Activated naive CD4-positive, alpha-beta T cell treated with anti-CD3 and anti-CD28 coated beads for 36 hours (primary cell): Measurements from ENCODE around the gene PRKCE. TPM values are rescaled to one million over a fixed set of nuclear protein-coding genes. Genes with fewer than 3 reads are reported as not detected.

Experiments
- CTCF ChIA-PET: fragments of 350-600 bp; sonication (Branson Sonifier 250); formaldehyde crosslinking; loops from one replicate; lab custom pipeline; 2021; ENCODE audit warnings: antibody characterized with exemption; lab: Charles Lee
- DNase-seq: peaks from one replicate; pipeline ENCODE4 v3.0.0-alpha.2; 2020
- H3K27ac Mint-ChIP-seq: one replicate; pipeline ENCODE4 v1.8.0; 2021; ENCODE audit warnings: mild to moderate bottlenecking, mixed read lengths
- H3K27me3 Mint-ChIP-seq: one replicate; pipeline ENCODE4 v1.8.0; 2021; ENCODE audit warnings: low read depth, mixed read lengths
- H3K36me3 Mint-ChIP-seq: one replicate; pipeline ENCODE4 v1.8.0; 2021; ENCODE audit warnings: low read depth, mixed read lengths
- H3K4me1 Mint-ChIP-seq: one replicate; pipeline ENCODE4 v1.8.0; 2021; ENCODE audit warnings: low read depth, mixed read lengths
- H3K4me3 Mint-ChIP-seq: one replicate; pipeline ENCODE4 v1.8.0; 2021; ENCODE audit warnings: mild to moderate bottlenecking, moderate library complexity, mixed read lengths
- H3K9me3 Mint-ChIP-seq: one replicate; pipeline ENCODE4 v1.8.0; 2021; ENCODE audit warnings: mixed read lengths
- intact Hi-C: fragments of 100-400 bp; cut with micrococcal nuclease; formaldehyde crosslinking; loops from one replicate; pipeline ENCODE4 v1.15.1; 2023
- total RNA-seq, 2 experiments: library from RNA; stranded (reverse); gene quantifications; one replicate each; pipeline ENCODE4 v1.2.3, GENCODE V29; 2021

Gene PRKCE
- 10 to 100 TPM in 1 of 2 experiments, 1 to 10 TPM in 1; 9.4 to 10.6 TPM for total RNA-seq

GRCh38 chr2:45651415-45652089 is at the start of gene PRKCE:
Gene PRKCE (plus strand): TSS chr2:45651675.
- Mint-ChIP-seq H3K4me1 (peaks cover 22% of the 10 kb centered on the region), H3K27me3 (peaks cover 3% of the 10 kb centered on the region), H3K9me3 (no peaks in the 10 kb centered on the region), H3K27ac (peak within 1 kb of the TSS; percentile 91), H3K4me3 (peak within 1 kb of the TSS; percentile 95), H3K36me3 (peaks cover 1% of the 10 kb centered on the region)
- CTCF ChIA-PET: interaction anchor here (1.3 kb wide), 1 partner anchor 127 kb away, joined by 7 read pairs; no protein-coding TSS in a partner anchor
- intact Hi-C loops: loop anchor here (1.0 to 2.0 kb wide), 3 partner anchors 41 to 207 kb away; no protein-coding TSS in a partner anchor
- peak; percentile 65 for DNase-seq

- CTCF ChIA-PET: no interaction called here
Observed at GRCh38 chr2:45602624-45603023, 48.9 kb upstream of the PRKCE start.

GRCh38 chr2:45605116-45605515 is 46.4 kb upstream of the PRKCE start:
- H3K36me3 Mint-ChIP-seq: peaks cover 35% of the 10 kb centered on the region
- intact Hi-C loops: no loop called here
- CTCF ChIA-PET: interaction anchor here (0.6 to 1.4 kb wide), 2 partner anchors 20 to 252 kb away, joined by 3 to 4 read pairs; no protein-coding TSS in a partner anchor
- no peaks in the 10 kb centered on the region for H3K27me3 Mint-ChIP-seq
- H3K4me3 Mint-ChIP-seq: no peak overlapping the region
- H3K27ac Mint-ChIP-seq: no peak overlapping the region
- no peaks in the 10 kb centered on the region for H3K9me3 Mint-ChIP-seq
- DNase-seq: no peak
- peaks cover 21% of the 10 kb centered on the region for H3K4me1 Mint-ChIP-seq

More at GRCh38 chr2:45602624-45603023, 48.9 kb upstream of the PRKCE start:
- intact Hi-C loops: no loop called here
- peaks cover 49% of the 10 kb centered on the region for H3K36me3 Mint-ChIP-seq
- H3K27ac Mint-ChIP-seq: no peak overlapping the region
- H3K27me3 Mint-ChIP-seq: no peaks in the 10 kb centered on the region
- no peaks in the 10 kb centered on the region for H3K9me3 Mint-ChIP-seq
- DNase-seq: no peak
- no peak overlapping the region for H3K4me3 Mint-ChIP-seq
- peaks cover 5% of the 10 kb centered on the region for H3K4me1 Mint-ChIP-seq

GRCh38 chr2:45606796-45607195 is 44.7 kb upstream of the PRKCE start:
- no peak overlapping the region for H3K27ac Mint-ChIP-seq
- peaks cover 23% of the 10 kb centered on the region for H3K4me1 Mint-ChIP-seq
- H3K4me3 Mint-ChIP-seq: no peak overlapping the region
- no peaks in the 10 kb centered on the region for H3K27me3 Mint-ChIP-seq
- DNase-seq: no peak
- peaks cover 21% of the 10 kb centered on the region for H3K36me3 Mint-ChIP-seq
- CTCF ChIA-PET: interaction anchor here (0.6 to 1.9 kb wide), 4 partner anchors 11 to 36 kb away, joined by 3 to 5 read pairs (median 3); no protein-coding TSS in a partner anchor
- intact Hi-C loops: no loop called here
- H3K9me3 Mint-ChIP-seq: no peaks in the 10 kb centered on the region

GRCh38 chr2:45607701-45608100 is 43.8 kb upstream of the PRKCE start:
- H3K4me3 Mint-ChIP-seq: no peak overlapping the region
- H3K27ac Mint-ChIP-seq: no peak overlapping the region
- CTCF ChIA-PET: interaction anchor here (0.6 to 1.9 kb wide), 3 partner anchors 10 to 57 kb away, joined by 3 to 5 read pairs (median 3); no protein-coding TSS in a partner anchor
- no peak for DNase-seq
- no peaks in the 10 kb centered on the region for H3K27me3 Mint-ChIP-seq
- H3K4me1 Mint-ChIP-seq: peaks cover 23% of the 10 kb centered on the region
- intact Hi-C loops: no loop called here
- H3K9me3 Mint-ChIP-seq: no peaks in the 10 kb centered on the region
- H3K36me3 Mint-ChIP-seq: peaks cover 17% of the 10 kb centered on the region

GRCh38 chr2:45610281-45611019 is 41.0 kb upstream of the PRKCE start:
- peak; percentile 56 for DNase-seq
- Mint-ChIP-seq H3K27ac (peak overlapping the region; percentile 98), H3K9me3 (no peaks in the 10 kb centered on the region), H3K36me3 (no peaks in the 10 kb centered on the region), H3K4me1 (peaks cover 19% of the 10 kb centered on the region), H3K4me3 (peak overlapping the region; percentile 98), H3K27me3 (no peaks in the 10 kb centered on the region)
- intact Hi-C loops: loop anchor here (1.0 to 10.0 kb wide), 7 partner anchors 25 to 1443 kb away; partner anchors contain the start of genes PPM1B and PRKCE
- CTCF ChIA-PET: interaction anchor here (0.9 to 2.5 kb wide), 5 partner anchors 25 to 115 kb away, joined by 3 to 7 read pairs (median 4); no protein-coding TSS in a partner anchor

- Mint-ChIP-seq H3K4me3 (peak within 1 kb of the TSS; percentile 98), H3K36me3 (no peaks in the 10 kb centered on the region), H3K27me3 (no peaks in the 10 kb centered on the region), H3K27ac (peak within 1 kb of the TSS; percentile 98), H3K4me1 (peaks cover 19% of the 10 kb centered on the region), H3K9me3 (no peaks in the 10 kb centered on the region)
- CTCF ChIA-PET: interaction anchor here (0.9 to 2.5 kb wide), 5 partner anchors 26 to 116 kb away, joined by 3 to 7 read pairs (median 4); no protein-coding TSS in a partner anchor
- intact Hi-C loops: loop anchor here (5.0 to 10.0 kb wide), 2 partner anchors 446 to 1444 kb away; partner anchors contain the start of gene PPM1B
- peak; percentile 96 for DNase-seq
Observed at GRCh38 chr2:45611020-45611859, 40.2 kb upstream of the PRKCE start, which contains the start of gene SRBD1. Gene SRBD1 (minus strand): TSS chr2:45611267. CDS start chr2:45605441, 5,826 bp downstream.

- Mint-ChIP-seq H3K27me3 (no peaks in the 10 kb centered on the region), H3K36me3 (no peaks in the 10 kb centered on the region), H3K4me1 (peaks cover 19% of the 10 kb centered on the region), H3K27ac (no peak overlapping the region), H3K4me3 (no peak overlapping the region), H3K9me3 (no peaks in the 10 kb centered on the region)
- no peak for DNase-seq
- CTCF ChIA-PET: interaction anchor here (0.5 kb wide), 1 partner anchor 26 kb away, joined by 4 read pairs; no protein-coding TSS in a partner anchor
- intact Hi-C loops: loop anchor here (5.0 to 10.0 kb wide), 2 partner anchors 447 to 1445 kb away; partner anchors contain the start of gene PPM1B
Observed at GRCh38 chr2:45612285-45612684, 39.2 kb upstream of the PRKCE start.

GRCh38 chr2:45612731-45613130 is 38.7 kb upstream of the PRKCE start:
- Mint-ChIP-seq H3K27me3 (no peaks in the 10 kb centered on the region), H3K9me3 (no peaks in the 10 kb centered on the region), H3K36me3 (no peaks in the 10 kb centered on the region), H3K4me3 (no peak overlapping the region), H3K27ac (no peak overlapping the region), H3K4me1 (peaks cover 17% of the 10 kb centered on the region)
- DNase-seq: no peak
- CTCF ChIA-PET: interaction anchor here (0.5 kb wide), 1 partner anchor 26 kb away, joined by 4 read pairs; no protein-coding TSS in a partner anchor
- intact Hi-C loops: loop anchor here (5.0 to 10.0 kb wide), 2 partner anchors 448 to 1445 kb away; partner anchors contain the start of gene PPM1B

GRCh38 chr2:45614330-45614729 is 37.1 kb upstream of the PRKCE start:
- CTCF ChIA-PET: no interaction called here
- peaks cover 8% of the 10 kb centered on the region for H3K4me1 Mint-ChIP-seq
- no peaks in the 10 kb centered on the region for H3K27me3 Mint-ChIP-seq
- intact Hi-C loops: loop anchor here (5.0 to 10.0 kb wide), 2 partner anchors 450 to 1447 kb away; partner anchors contain the start of gene PPM1B
- H3K27ac Mint-ChIP-seq: no peak overlapping the region
- no peak overlapping the region for H3K4me3 Mint-ChIP-seq
- H3K36me3 Mint-ChIP-seq: no peaks in the 10 kb centered on the region
- DNase-seq: no peak
- H3K9me3 Mint-ChIP-seq: no peaks in the 10 kb centered on the region

- H3K27me3 Mint-ChIP-seq: no peaks in the 10 kb centered on the region
- CTCF ChIA-PET: no interaction called here
- DNase-seq: no peak
- no peak overlapping the region for H3K4me3 Mint-ChIP-seq
- peaks cover 6% of the 10 kb centered on the region for H3K4me1 Mint-ChIP-seq
- H3K9me3 Mint-ChIP-seq: no peaks in the 10 kb centered on the region
- no peaks in the 10 kb centered on the region for H3K36me3 Mint-ChIP-seq
- no peak overlapping the region for H3K27ac Mint-ChIP-seq
- intact Hi-C loops: loop anchor here (5.0 to 10.0 kb wide), 2 partner anchors 450 to 1448 kb away; partner anchors contain the start of gene PPM1B
Observed at GRCh38 chr2:45614871-45615415, 36.5 kb upstream of the PRKCE start.
